NCI-H2081 (cell line): Measurements from ENCODE around the gene HOXD3.

ENCODE experiments used
- DNase-seq, 2 experiments: peaks; one replicate each; lab custom pipeline; 2025; lab: John Stamatoyannopoulos, UW

HOXD3 gene

DNA sequence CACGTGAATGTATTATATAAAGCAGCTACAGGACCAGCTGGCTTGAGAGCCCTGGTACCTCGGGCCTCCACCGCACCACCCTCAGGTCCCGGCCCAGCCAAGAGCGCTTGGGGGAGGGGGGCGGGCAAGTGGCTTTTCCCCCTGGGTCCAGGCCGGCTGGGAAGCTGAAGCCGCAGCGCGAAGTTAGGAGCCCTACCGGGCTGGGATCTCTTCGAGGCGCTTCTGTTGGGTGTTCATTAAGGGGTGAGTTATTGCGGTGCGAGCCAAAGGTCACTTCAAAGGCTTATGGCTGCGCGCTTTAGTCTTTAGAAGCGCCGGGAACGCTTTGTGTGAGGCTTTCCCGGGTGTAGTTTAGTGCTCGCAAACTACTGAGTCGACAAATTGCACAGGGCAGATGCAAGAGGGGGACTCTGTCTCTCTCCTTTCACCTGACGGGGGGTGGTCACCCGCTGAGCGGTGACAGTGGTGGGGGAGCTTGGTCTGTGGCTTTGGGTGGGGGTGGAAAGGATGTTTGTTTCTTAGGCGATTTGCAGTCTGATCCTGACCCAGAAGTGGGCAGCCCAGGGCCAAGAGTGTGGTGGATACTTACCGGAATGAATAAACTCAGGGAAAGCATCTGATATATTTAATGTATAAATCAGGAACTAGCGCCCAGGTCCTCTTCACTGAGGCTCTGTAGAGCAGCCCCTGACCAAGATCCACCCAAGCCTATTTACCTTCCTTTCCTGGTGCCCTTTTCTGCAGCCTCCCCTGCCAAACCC lies 6.0 kb downstream of the HOXD3 start:
- DNase-seq, result no peak

GRCh38 chr2:176163672-176164056 lies 6.6 kb downstream of the HOXD3 start:
- DNase-seq, result no peak

DNA sequence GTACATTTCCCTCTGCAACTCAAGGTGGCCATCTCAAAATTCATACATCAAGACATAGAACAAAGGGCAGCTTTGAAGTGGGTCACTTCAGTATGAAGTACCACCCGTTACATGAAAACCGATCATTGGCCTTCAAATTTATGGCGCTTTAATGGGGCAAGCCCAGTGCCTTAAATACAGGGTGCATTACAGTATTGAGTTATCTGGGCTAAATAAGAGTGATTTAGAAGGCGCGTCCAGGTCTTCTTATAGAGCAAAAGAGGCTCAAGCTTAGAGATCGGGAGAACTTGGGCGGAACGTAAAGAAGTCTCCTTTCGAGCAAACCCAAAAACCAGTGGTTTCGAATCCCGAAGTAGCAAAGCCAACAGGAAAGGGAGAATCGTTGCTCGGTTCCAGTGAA lies 7.1 kb downstream of the HOXD3 start:
- no peak for DNase-seq

GRCh38 chr2:176164611-176165369 lies 7.7 kb downstream of the HOXD3 start:
- no peak for DNase-seq

DNA sequence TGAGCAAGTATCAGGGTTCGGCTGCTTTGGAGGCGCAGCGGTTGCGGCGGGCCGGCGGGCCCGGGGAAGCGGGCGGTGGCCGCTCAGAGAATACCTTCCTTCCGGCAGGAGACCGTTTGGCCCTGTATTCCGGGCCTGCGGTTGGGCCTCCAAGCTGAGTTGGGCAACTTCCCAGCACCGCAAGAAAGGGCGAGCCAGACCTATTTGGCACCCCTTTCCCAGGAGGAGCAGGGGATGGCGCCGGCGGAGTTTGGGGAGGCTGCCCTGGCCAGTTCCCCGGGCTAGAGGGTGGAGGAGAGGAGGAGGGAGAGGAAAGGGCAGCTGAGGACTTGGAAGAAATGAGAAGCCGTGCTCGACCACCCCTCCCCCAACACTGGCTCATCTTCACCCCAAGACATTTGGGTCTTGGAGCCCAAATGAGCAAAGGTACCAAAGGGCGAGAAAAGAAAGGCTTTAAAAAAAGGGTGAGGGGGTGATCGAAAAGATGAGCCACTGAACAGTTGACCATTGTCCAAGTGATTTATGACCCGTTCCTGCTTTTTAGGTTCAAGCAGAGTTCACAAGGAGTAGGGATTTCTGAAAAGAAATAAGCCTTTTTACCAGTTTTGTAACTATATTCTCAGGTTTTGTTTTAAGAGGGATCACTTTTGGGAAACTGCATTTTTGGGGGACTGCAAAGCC lies 8.4 kb downstream of the HOXD3 start:
- no peak for DNase-seq

- DNase-seq, result no peak
Observed at GRCh38 chr2:176166272-176166671, 9.2 kb downstream of the HOXD3 start.

GRCh38 chr2:176167398-176167797 lies 10.3 kb downstream of the HOXD3 start:
- DNase-seq, result no peak

DNA sequence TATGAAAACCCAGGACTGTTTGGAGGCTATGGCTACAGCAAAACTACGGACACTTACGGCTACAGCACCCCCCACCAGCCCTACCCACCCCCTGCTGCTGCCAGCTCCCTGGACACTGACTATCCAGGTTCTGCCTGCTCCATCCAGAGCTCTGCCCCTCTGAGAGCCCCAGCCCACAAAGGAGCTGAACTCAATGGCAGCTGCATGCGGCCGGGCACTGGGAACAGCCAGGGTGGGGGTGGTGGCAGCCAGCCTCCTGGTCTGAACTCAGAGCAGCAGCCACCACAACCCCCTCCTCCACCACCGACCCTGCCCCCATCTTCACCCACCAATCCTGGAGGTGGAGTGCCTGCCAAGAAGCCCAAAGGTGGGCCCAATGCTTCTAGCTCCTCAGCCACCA lies 12.1 kb downstream of the HOXD3 start:
- DNase-seq, result no peak

DNA sequence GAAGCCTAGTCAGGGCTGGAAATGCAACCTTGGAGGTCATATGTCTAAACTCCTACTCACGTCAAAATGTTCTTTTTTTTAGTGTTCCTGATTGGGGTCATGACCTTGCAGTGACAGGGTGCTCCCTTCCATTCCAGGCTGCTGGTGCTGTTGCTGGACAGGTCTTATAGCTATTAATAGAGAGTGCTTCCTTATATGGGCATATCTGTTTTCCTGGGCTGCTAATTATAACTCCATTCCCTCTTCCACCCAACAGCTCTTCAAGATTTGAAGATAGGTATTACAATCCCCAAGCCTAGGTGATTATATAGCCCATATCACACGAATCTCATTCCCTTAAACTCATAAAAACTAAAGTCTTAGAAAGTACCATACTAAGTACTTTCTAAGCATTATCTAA lies 12.6 kb downstream of the HOXD3 start:
- DNase-seq, result no peak

DNA sequence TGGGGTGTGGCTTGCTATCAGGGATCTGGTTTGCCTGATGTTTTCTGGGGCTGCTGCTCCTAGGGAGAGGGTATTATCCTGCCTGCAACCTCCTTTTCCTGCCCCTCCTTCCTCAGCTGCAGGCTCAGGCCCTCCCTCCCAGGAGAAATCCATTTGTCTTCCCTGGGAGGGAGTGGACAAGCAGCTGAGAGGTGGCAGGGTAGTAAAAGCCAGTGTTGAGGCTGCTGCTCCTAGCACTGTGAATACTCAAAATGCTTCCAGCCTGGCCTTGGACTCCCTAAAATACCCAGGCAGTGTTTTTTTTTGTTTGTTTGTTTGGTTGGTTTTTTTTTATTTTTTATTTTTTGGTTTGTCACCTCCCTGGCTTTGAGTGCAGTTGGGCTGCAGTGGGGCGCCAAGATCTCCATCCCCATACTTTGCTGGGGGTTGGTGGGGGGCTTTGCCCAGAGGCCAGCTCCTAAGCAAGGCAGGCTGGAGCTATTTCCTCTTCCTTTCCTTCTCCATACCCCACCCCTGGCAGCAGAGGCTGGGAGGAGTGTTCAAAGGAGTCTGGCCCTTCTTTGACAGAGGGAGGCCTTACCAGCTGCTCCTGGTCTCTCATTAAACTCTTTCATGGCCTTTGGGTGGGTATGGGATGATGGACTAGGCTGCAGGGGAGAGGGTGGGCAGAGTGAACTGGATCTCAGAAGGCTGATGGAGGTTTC lies 13.6 kb downstream of the HOXD3 start:
- peak in 1 of 2 experiments; percentile 7 for DNase-seq

DNA sequence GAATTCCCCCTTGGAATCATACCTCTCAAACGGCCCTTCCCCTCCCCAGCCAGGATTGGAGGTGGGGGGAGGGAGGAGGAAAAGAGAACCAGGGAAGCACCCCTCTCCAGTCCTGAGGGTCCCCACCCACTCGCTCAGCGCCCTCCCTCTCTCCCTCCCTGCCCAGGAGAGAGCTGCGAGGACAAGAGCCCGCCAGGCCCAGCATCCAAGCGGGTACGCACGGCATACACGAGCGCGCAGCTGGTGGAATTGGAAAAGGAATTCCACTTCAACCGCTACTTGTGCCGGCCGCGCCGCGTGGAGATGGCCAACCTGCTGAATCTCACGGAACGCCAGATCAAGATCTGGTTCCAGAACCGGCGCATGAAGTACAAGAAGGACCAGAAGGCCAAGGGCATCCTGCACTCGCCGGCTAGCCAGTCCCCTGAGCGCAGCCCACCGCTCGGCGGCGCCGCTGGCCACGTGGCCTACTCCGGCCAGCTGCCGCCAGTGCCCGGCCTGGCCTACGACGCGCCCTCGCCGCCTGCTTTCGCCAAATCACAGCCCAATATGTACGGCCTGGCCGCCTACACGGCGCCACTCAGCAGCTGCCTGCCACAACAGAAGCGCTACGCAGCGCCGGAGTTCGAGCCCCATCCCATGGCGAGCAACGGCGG lies 14.4 kb downstream of the HOXD3 start:
- no peak for DNase-seq

GRCh38 chr2:176172007-176172894 lies 15.1 kb downstream of the HOXD3 start:
- no peak for DNase-seq

DNA sequence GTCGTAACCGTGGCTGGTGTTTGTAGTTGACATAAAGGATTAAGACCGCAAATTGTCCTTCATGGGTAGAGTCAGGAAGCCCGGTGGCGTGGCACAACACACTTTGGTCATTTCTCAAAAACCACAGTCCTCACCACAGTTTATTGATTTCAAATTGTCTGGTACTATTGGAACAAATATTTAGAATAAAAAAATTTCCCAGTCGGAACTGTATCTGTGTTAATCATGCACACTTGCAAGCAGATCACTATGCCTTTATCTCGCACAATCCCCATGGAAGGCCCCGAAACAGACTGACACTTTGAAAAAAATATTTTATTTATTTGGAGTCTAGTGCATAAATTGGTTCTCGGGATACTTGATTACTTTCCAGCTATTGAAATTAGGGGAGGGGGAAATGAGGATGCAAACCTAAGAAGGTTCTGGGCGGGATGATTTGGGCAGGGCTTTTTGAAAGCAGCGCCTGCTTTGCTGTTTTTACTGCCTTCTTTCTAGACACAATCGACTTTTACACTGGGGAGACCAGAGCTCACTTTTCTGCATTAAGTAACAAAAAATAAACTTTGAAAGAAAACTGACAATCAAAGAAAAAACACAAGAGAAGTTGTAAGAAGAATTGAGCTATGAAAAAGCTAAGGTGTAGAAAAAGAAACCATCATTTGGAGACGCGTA lies 15.9 kb downstream of the HOXD3 start:
- DNase-seq, result no peak

DNA sequence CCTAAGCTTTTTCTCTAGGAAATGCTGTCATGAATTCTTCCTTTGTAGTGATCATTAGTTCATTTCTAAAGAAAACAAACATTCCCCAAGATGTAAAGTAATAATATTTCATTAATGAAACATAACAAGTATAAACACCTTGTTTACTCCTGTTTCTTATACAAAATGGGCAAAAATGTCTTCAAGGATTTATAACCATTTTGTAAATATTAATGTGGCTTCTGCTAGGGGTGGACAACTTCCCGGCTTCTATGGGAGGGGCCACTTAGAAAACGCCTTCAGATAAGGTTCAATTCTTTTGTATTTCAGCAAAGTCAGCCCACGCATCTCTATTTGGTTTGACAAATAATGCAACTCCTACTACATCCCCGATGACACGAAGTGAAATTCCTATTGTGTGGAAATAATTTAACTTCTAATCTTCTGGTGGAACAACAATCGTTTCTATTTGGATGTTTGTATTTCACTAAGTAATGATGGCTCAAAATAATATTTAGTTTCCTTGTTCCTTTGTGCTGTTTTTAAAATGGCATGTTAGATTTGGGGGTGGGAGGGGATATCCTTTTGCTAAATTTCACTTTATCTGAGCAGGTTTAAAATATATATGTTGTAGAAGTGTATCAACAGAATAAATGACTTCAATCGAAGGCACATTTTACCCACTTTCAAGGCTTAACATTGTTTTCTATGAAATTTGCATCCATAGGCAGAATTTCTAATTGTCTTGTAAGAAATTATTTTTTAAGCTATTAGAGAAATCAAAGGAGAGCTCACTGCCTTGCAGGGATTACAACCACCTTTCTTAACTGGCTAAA lies 16.7 kb downstream of the HOXD3 start:
- DNase-seq, result no peak

- DNase-seq, result peak in 1 of 2 experiments; percentile 34
Observed at GRCh38 chr2:176174382-176174823, 17.3 kb downstream of the HOXD3 start.

DNA sequence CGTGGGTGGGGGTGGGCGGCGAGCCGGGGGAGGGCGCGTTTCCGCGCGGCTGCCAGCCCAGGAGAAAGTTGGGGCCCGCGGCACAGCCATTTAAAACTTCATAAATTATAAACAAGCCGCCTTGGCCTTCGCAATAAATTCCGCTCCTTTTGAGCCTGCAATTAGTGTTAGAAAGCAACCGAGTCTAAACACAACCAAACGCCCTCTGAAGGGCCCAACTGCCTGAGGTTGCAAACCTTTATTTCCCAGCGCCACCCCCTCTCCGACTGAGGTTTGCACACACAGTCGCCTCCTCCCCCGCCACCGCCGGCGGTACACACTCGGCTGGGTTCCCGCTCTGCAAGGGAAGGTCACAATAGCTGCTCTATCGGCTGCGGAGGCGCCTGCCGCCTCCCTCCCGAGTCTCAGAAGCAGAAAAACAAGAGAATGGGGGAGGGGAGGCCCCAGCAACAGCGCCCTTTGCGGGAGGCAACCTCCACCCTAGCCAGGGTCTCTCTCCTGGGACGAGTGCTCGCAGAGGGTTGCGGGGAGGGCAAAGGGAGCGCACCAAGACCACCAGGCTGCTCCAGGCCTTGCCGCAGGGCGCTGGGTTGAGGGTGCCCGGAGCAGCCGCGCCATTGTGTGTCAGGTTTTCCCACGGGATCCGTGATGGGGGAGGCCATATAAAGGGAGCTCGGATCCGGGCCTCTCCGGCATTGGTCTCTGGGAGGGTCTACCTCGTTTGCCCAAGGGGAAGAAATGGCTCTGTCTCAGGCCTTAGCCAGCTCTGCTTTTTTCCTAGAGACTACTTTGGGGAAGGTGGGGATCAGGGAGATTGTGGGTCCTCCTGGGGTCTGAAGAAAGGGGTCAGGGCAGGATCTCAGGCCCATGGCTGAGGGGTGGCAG lies 18.0 kb downstream of the HOXD3 start:
- DNase-seq, result peak; percentile 27 to 56

GRCh38 chr2:176175709-176176607 lies 18.9 kb downstream of the HOXD3 start:
- DNase-seq, result no peak
